Gastrocnemius medialis (tissue), 4 donors: Measurements from ENCODE around the gene ATXN1. TPM values are rescaled to one million over a fixed set of nuclear protein-coding genes. Genes with fewer than 3 reads are reported as not detected.

ENCODE experiments used
- ATAC-seq, 2 donors: fragments of 150-250 bp; one replicate each; pipeline ENCODE4 v1.9.1; 2016
- DNase-seq, 2 donors: peaks; one replicate each; pipeline ENCODE4 v3.0.0-alpha.2; 2019
- H3K27ac ChIP-seq, 4 donors: fragments of 200-600 bp; sonication (generic); 1 replicate in 1 of 4; 2 replicates in 3 of 4; pipeline ENCODE4 v1.5.1; 2016 to 2018; ENCODE audit warnings: mild to moderate bottlenecking in 2 of 4, moderate library complexity in 1 of 4
- H3K27me3 ChIP-seq, 3 donors: fragments of 200-600 bp; sonication (generic) in 2 of 3; 1 replicate in 1 of 3; 2 replicates in 2 of 3; pipeline versions ENCODE4 v1.5.1 to v1.6.0; 2016 to 2019; ENCODE audit warnings: mild to moderate bottlenecking in 1 of 3, moderate library complexity in 1 of 3
- H3K36me3 ChIP-seq, 2 donors: fragments of 200-600 bp; sonication (generic) in 1 of 2; one replicate each; pipeline ENCODE4 v1.5.1; 2017 to 2018
- H3K4me1 ChIP-seq, 2 donors: fragments of 200-600 bp; sonication (generic) in 1 of 2; one replicate each; pipeline ENCODE4 v1.5.1; 2016 to 2017; ENCODE audit warnings: mild to moderate bottlenecking in 2 of 2
- H3K4me3 ChIP-seq, 4 donors: fragments of 200-600 bp; sonication (generic) in 3 of 4; 1 replicate in 1 of 4; 2 replicates in 3 of 4; pipeline ENCODE4 v1.5.1; 2016 to 2019; ENCODE audit warnings: mild to moderate bottlenecking in 2 of 4
- H3K9me3 ChIP-seq, 3 donors: fragments of 200-600 bp; sonication (generic) in 2 of 3; 1 replicate in 1 of 3; 2 replicates in 2 of 3; pipeline ENCODE4 v1.5.1; 2016 to 2019
- CTCF ChIP-seq, 5 experiments: fragments of 450-650 bp in 3 of 5; fragments of 200-600 bp in 2 of 5; sonication (generic) in 2 of 5; IDR thresholded peaks in 4 of 5; conservative IDR thresholded peaks in 1 of 5; 1 replicate in 4 of 5; 2 replicates in 1 of 5; pipeline ENCODE4 v1.5.1; 2016 to 2019; ENCODE audit warnings: antibody characterized with exemption in 5 of 5, mild to moderate bottlenecking in 3 of 5, moderate library complexity in 3 of 5
- POLR2A ChIP-seq, 2 donors: fragments of 450-650 bp; IDR thresholded peaks; one replicate each; pipeline ENCODE4 v1.6.1; 2017; ENCODE audit warnings: antibody characterized with exemption in 2 of 2, mild to moderate bottlenecking in 2 of 2, moderate library complexity in 2 of 2
- in situ Hi-C, 4 donors: fragments of 200-750 bp; cut with MboI; loops; one replicate each; pipeline versions ENCODE4 v1.15.0 to v1.8.0; 2017; ENCODE audit warnings: low sequenced_read_pairs in 4 of 4
- intact Hi-C: fragments of 100-400 bp; cut with DNase I; formaldehyde crosslinking; loops from one replicate; pipeline ENCODE4 v1.15.1; 2023; ENCODE audit warnings: low total_unique reads
- total RNA-seq, 4 donors: library from RNA; depleted of rRNA; stranded (reverse); fragments of >200 nt; gene quantifications; one replicate each; pipeline versions ENCODE4 v1.1.0 to v1.2.3, GENCODE V29; 2016

ATXN1 gene
- total RNA-seq, 4 donors from 2014 or later: 21.8 to 42.9 (median 33.1) TPM

GRCh38 chr6:16783952-16784565 is 22.8 kb upstream of the ATXN1 start:
- no peaks in the 10 kb centered on the region for H3K36me3 ChIP-seq
- H3K9me3 ChIP-seq: no peaks in the 10 kb centered on the region
- peaks cover 0 to 8% of the 10 kb centered on the region in 2 donors for H3K4me1 ChIP-seq
- H3K4me3 ChIP-seq: no peak overlapping the region
- in situ Hi-C loops: no loop called here
- TF ChIP-seq POLR2A (IDR thresholded peaks at IDR 0.05) (no peak), CTCF (IDR thresholded peaks at IDR 0.05 in 4 of 5, conservative IDR thresholded peaks at IDR 0.05 in 1 of 5) (no peak)
- DNase-seq (no peak), ATAC-seq (no peak)
- no peaks in the 10 kb centered on the region for H3K27me3 ChIP-seq
- H3K27ac ChIP-seq: no peak overlapping the region
- intact Hi-C loops: no loop called here

GRCh38 chr6:16783509-16783908 is 22.2 kb upstream of the ATXN1 start:
- Histone ChIP-seq H3K4me3 (no peak overlapping the region), H3K36me3 (no peaks in the 10 kb centered on the region), H3K9me3 (no peaks in the 10 kb centered on the region), H3K27me3 (no peaks in the 10 kb centered on the region), H3K27ac (no peak overlapping the region), H3K4me1 (peaks cover 0 to 8% of the 10 kb centered on the region in 2 donors)
- TF ChIP-seq POLR2A (IDR thresholded peaks at IDR 0.05) (no peak), CTCF (IDR thresholded peaks at IDR 0.05 in 4 of 5, conservative IDR thresholded peaks at IDR 0.05 in 1 of 5) (no peak)
- no peak for ATAC-seq
- in situ Hi-C loops: no loop called here
- intact Hi-C loops: no loop called here
- DNase-seq: no peak

GRCh38 chr6:16782278-16782677 is 21.0 kb upstream of the ATXN1 start:
- no peak overlapping the region for H3K27ac ChIP-seq
- DNase-seq (no peak), ATAC-seq (no peak)
- no peak for TF ChIP-seq CTCF (IDR thresholded peaks at IDR 0.05 in 4 of 5, conservative IDR thresholded peaks at IDR 0.05 in 1 of 5)
- no peaks in the 10 kb centered on the region for H3K27me3 ChIP-seq
- H3K4me1 ChIP-seq: peaks cover 0 to 8% of the 10 kb centered on the region in 2 donors
- in situ Hi-C loops: no loop called here
- H3K36me3 ChIP-seq: no peaks in the 10 kb centered on the region
- no peak overlapping the region for H3K4me3 ChIP-seq
- intact Hi-C loops: no loop called here
- no peaks in the 10 kb centered on the region for H3K9me3 ChIP-seq

- no peak for TF ChIP-seq POLR2A (IDR thresholded peaks at IDR 0.05)
- TF ChIP-seq CTCF (IDR thresholded peaks at IDR 0.05 in 4 of 5, conservative IDR thresholded peaks at IDR 0.05 in 1 of 5): no peak
- peak; percentile 58 to 61 for ATAC-seq
- H3K4me1 ChIP-seq: peaks cover 0 to 8% of the 10 kb centered on the region in 2 donors
- in situ Hi-C loops (no loop called here), intact Hi-C loops (no loop called here)
- no peak overlapping the region for H3K4me3 ChIP-seq
- no peak overlapping the region for H3K27ac ChIP-seq
- DNase-seq: no peak
- H3K9me3 ChIP-seq: no peaks in the 10 kb centered on the region
- H3K27me3 ChIP-seq: no peaks in the 10 kb centered on the region
- H3K36me3 ChIP-seq: no peaks in the 10 kb centered on the region
These were observed 20.3 kb upstream of the ATXN1 start for GRCh38 chr6:16781348-16782169.
